SU-DHL-6 (cell line): ENCODE measurements around the gene GNPTG.

Source experiments
- H2AFZ ChIP-seq: fragments of 200-600 bp; sonication (generic); 2 replicates; pipeline ENCODE4 v1.6.1; 2014; ENCODE audit warnings: low read depth, mild to moderate bottlenecking, moderate library complexity, mixed read lengths, antibody characterized with exemption, low read length; ENCODE audit not compliant: severe bottlenecking
- H3F3A ChIP-seq: fragments of 200-600 bp; shearing (Covaris generic); 2 replicates; pipeline ENCODE4 v1.6.0; 2016; ENCODE audit warnings: antibody characterized with exemption, mild to moderate bottlenecking; ENCODE audit not compliant: insufficient read depth
- H3K27ac ChIP-seq: fragments of 200-600 bp; sonication (generic); 2 replicates; pipeline ENCODE4 v1.5.1; 2016; ENCODE audit warnings: low read depth, mild to moderate bottlenecking, low read length, moderate library complexity, mixed read lengths
- H3K27me3 ChIP-seq: fragments of 200-600 bp; sonication (generic), shearing (Covaris generic); 2 replicates; pipeline ENCODE4 v1.6.0; 2014; ENCODE audit warnings: mild to moderate bottlenecking, low read length
- H3K36me3 ChIP-seq: fragments of 200-600 bp; sonication (generic); 2 replicates; pipeline ENCODE4 v1.6.1; 2014; ENCODE audit warnings: mild to moderate bottlenecking, low read length, mixed read lengths
- H3K4me2 ChIP-seq: fragments of 300-600, 200-600 bp; shearing (Covaris generic), sonication (generic); 2 replicates; pipeline ENCODE4 v1.6.0; 2014; ENCODE audit warnings: low read length, low read depth, mild to moderate bottlenecking; ENCODE audit not compliant: poor library complexity, severe bottlenecking
- H3K4me3 ChIP-seq: fragments of 200-600 bp; sonication (generic); 2 replicates; pipeline ENCODE4 v1.5.1; 2014; ENCODE audit warnings: antibody characterized with exemption, low read length, mild to moderate bottlenecking, mixed read lengths; ENCODE audit not compliant: insufficient read depth, poor library complexity, severe bottlenecking
- H3K79me2 ChIP-seq: fragments of 200-600 bp; sonication (generic); 2 replicates; pipeline ENCODE4 v1.6.1; 2014; ENCODE audit warnings: mild to moderate bottlenecking, low read length, moderate library complexity; ENCODE audit not compliant: insufficient read depth
- H3K9ac ChIP-seq: fragments of 200-600 bp; sonication (generic); 2 replicates; pipeline ENCODE4 v1.7.0; 2014; ENCODE audit warnings: mild to moderate bottlenecking, low read length
- H3K9me2 ChIP-seq: fragments of 200-600 bp; sonication (generic); replicated peaks from 2 replicates; pipeline ENCODE4 v1.6.1; 2014; ENCODE audit warnings: low read length; ENCODE audit not compliant: insufficient read depth
- H3K9me3 ChIP-seq: fragments of 200-600 bp; sonication (generic); 2 replicates; pipeline ENCODE4 v1.6.1; 2014; ENCODE audit warnings: low read length, mixed read lengths; ENCODE audit not compliant: insufficient read depth
- H4K20me1 ChIP-seq: fragments of 200-600 bp; sonication (generic); 2 replicates; pipeline ENCODE4 v1.6.1; 2014; ENCODE audit warnings: low read depth, mild to moderate bottlenecking, antibody characterized with exemption, low read length, moderate library complexity, mixed read lengths
- EZH2phosphoT487 ChIP-seq: fragments of 200-600 bp; sonication (generic), shearing (Covaris generic); conservative IDR thresholded peaks from 2 replicates; pipeline ENCODE4 v1.6.1; 2018; ENCODE audit warnings: mild to moderate bottlenecking, antibody characterized with exemption, low read length, moderate library complexity, mixed read lengths
- TF ChIP-seq, protein P1 (sequence below): fragments of 200-600 bp; sonication (generic); IDR thresholded peaks from one replicate; pipeline ENCODE4 v1.5.1; 2017; ENCODE audit warnings: antibody characterized with exemption, mild to moderate bottlenecking, low read length, moderate library complexity; ENCODE audit not compliant: insufficient read depth, poor library complexity, severe bottlenecking

GNPTG gene

DNA sequence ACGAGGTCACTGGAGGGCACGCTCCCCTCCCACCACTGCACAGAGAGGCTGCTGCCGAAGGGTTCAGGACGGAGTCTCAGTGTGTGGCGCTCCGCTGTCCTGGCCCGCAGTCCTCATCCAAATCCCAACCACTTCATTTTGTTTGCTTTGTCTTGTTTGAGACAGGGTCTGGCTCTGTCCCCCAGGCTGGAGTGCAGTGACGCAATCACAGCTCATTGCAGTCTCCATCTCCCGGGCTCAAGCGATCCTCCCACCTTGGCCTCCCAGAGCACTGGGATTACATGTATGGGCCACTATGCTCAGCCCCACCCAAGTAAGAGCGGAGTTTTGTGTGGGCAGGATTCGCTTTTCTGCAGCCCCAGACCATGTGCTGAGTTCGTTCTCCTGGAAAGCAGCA, 50.0 kb downstream of the GNPTG start:
- no peaks in the 10 kb centered on the region for H3K27me3 ChIP-seq
- no peaks in the 10 kb centered on the region for H3K79me2 ChIP-seq
- H3K36me3 ChIP-seq = no peaks in the 10 kb centered on the region
- H3K9me3 ChIP-seq = no peaks in the 10 kb centered on the region
- no peaks in the 10 kb centered on the region for H4K20me1 ChIP-seq
- H3K27ac ChIP-seq = no peak overlapping the region
- no peaks in the 10 kb centered on the region for H3K9me2 ChIP-seq
- no peaks in the 10 kb centered on the region for H3F3A ChIP-seq
- no peak overlapping the region for H3K9ac ChIP-seq
- TF ChIP-seq, protein P1, sequence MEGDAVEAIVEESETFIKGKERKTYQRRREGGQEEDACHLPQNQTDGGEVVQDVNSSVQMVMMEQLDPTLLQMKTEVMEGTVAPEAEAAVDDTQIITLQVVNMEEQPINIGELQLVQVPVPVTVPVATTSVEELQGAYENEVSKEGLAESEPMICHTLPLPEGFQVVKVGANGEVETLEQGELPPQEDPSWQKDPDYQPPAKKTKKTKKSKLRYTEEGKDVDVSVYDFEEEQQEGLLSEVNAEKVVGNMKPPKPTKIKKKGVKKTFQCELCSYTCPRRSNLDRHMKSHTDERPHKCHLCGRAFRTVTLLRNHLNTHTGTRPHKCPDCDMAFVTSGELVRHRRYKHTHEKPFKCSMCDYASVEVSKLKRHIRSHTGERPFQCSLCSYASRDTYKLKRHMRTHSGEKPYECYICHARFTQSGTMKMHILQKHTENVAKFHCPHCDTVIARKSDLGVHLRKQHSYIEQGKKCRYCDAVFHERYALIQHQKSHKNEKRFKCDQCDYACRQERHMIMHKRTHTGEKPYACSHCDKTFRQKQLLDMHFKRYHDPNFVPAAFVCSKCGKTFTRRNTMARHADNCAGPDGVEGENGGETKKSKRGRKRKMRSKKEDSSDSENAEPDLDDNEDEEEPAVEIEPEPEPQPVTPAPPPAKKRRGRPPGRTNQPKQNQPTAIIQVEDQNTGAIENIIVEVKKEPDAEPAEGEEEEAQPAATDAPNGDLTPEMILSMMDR = no peak
- no peak for TF ChIP-seq EZH2phosphoT487
- no peak overlapping the region for H3K4me2 ChIP-seq
- no peak overlapping the region for H3K4me3 ChIP-seq
- no peak overlapping the region for H2AFZ ChIP-seq

DNA sequence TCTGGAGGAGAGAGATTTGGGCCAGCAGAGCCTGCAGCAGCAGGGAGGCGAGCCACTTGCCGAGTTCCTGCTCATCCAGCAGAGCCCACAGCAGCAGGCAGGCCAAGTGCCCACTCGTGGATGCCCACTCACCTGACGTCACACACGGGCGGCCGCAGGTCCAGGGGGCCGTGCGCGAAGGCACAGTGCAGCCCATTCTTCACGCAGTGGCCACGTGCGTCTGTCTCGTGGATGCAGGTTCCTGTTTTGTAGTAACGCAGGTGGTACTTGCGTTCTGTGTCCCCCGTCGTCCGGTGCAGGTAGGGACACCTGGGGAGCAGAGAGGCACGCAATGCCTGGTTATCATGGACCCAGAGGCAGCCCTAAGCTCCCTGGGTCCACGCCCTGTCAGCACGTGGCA, 51.3 kb downstream of the GNPTG start:
- TF ChIP-seq, protein P1 = no peak
- TF ChIP-seq EZH2phosphoT487 = no peak
- H4K20me1 ChIP-seq = no peaks in the 10 kb centered on the region
- no peak overlapping the region for H3K4me3 ChIP-seq
- peaks cover 7% of the 10 kb centered on the region; the same call in 1 of the 2 replicates for H3K79me2 ChIP-seq
- no peak overlapping the region for H2AFZ ChIP-seq
- H3K4me2 ChIP-seq = no peak overlapping the region
- H3F3A ChIP-seq = no peaks in the 10 kb centered on the region
- no peaks in the 10 kb centered on the region for H3K9me3 ChIP-seq
- H3K27me3 ChIP-seq = no peaks in the 10 kb centered on the region
- H3K9ac ChIP-seq = no peak overlapping the region
- H3K27ac ChIP-seq = no peak overlapping the region
- H3K9me2 ChIP-seq = no peaks in the 10 kb centered on the region
- H3K36me3 ChIP-seq = no peaks in the 10 kb centered on the region

DNA sequence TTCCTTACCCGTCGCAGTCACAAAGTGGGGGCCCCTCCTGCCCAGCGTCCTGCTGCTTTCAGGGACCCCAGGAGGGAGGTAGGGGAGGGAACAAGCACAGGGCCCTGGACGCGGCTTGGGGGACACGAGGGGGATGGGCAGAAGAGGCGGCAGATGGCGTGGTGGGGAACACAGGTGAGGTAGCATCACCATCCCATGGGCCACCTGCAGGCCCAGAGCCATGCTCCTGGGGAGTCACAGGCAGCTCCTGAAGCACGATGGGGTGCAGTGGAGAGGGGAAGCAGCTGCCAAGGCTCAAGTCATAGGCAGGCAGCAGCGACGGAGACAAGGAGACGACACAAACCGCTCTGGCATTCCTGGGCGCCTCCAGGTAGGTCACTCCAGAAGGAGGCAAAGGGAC, 52.0 kb downstream of the GNPTG start:
- no peak for TF ChIP-seq EZH2phosphoT487
- TF ChIP-seq, protein P1 = no peak
- H3K4me2 ChIP-seq = no peak overlapping the region
- H3K9ac ChIP-seq = no peak overlapping the region
- no peaks in the 10 kb centered on the region for H4K20me1 ChIP-seq
- H3K9me3 ChIP-seq = no peaks in the 10 kb centered on the region
- no peaks in the 10 kb centered on the region for H3K36me3 ChIP-seq
- no peak overlapping the region for H3K27ac ChIP-seq
- peaks cover 7% of the 10 kb centered on the region; the same call in 1 of the 2 replicates for H3K79me2 ChIP-seq
- no peaks in the 10 kb centered on the region for H3K27me3 ChIP-seq
- no peak overlapping the region for H3K4me3 ChIP-seq
- H3K9me2 ChIP-seq = no peaks in the 10 kb centered on the region
- no peak overlapping the region for H2AFZ ChIP-seq
- no peaks in the 10 kb centered on the region for H3F3A ChIP-seq

DNA sequence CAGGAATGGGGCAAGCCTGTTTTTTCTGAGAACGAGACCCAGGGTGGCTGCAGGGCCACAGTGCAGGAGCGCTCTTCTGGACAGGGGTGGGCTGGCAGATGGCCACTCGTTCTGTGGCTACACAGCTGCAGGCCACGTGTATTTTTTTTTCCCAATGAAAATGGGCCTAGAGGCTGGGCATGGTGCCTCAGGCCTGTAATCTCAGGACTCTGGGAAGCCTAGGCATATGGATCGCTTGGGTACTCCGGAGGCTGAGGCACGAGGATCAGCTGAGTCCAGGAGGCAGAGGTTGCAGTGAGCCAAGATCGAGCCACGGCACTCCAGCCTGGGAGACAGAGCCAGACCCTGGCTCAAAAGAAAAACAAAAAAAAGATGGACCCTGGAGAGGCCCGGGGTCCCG, 56.0 kb downstream of the GNPTG start:
- Histone ChIP-seq H3K4me3 (no peak overlapping the region), H3K27ac (no peak overlapping the region), H3K36me3 (no peaks in the 10 kb centered on the region), H2AFZ (no peak overlapping the region), H3K9ac (peak overlapping the region; percentile 55), H3K9me3 (no peaks in the 10 kb centered on the region), H3K9me2 (no peaks in the 10 kb centered on the region), H4K20me1 (no peaks in the 10 kb centered on the region), H3K79me2 (peaks cover 7% of the 10 kb centered on the region; the same call in 1 of the 2 replicates), H3F3A (no peaks in the 10 kb centered on the region; the same call in 1 of the 2 replicates), H3K4me2 (peak overlapping the region; percentile 75), H3K27me3 (no peaks in the 10 kb centered on the region)
- TF ChIP-seq, protein P1 = no peak
- no peak for TF ChIP-seq EZH2phosphoT487
